DOHH2 (cell line): Measurements from ENCODE around the gene KIF23.

Experiments
- CTCF ChIP-seq: fragments of 200-600 bp; sonication (generic); IDR thresholded peaks from one replicate; pipeline ENCODE4 v1.5.1; 2014; ENCODE audit warnings: antibody characterized with exemption, mild to moderate bottlenecking, low read depth, low read length; ENCODE audit not compliant: poor library complexity, severe bottlenecking
- EZH2phosphoT487 ChIP-seq: fragments of 200-600 bp; sonication (generic); IDR thresholded peaks from 2 replicates; pipeline ENCODE4 v1.6.1; 2017; ENCODE audit warnings: borderline replicate concordance, mild to moderate bottlenecking, antibody characterized with exemption, low read length, moderate library complexity, mixed read lengths

GRCh38 chr15:69482686-69483256, 68.6 kb downstream of the KIF23 start:
- no peak for TF ChIP-seq CTCF
- TF ChIP-seq EZH2phosphoT487 = no peak
